PC-3 (cell line): ENCODE results near the gene HMCES.

ENCODE experiments used
- CTCF ChIP-seq: fragments of 300-600 bp; sonication (generic); conservative IDR thresholded peaks from 2 replicates; pipeline ENCODE4 v1.5.1; 2017; ENCODE audit warnings: antibody characterized with exemption, low read depth, mild to moderate bottlenecking, low read length
- EZH2phosphoT487 ChIP-seq: fragments of 300-600 bp; sonication (generic); IDR thresholded peaks from 2 replicates; pipeline ENCODE4 v1.6.1; 2018; ENCODE audit warnings: mild to moderate bottlenecking, antibody characterized with exemption, low read length, borderline replicate concordance

GRCh38 chr3:129316248-129317013 is 37.8 kb downstream of the HMCES start:
- no peak for TF ChIP-seq EZH2phosphoT487
- peak; percentile 72 for TF ChIP-seq CTCF
